Adrenal gland (tissue), 12 donors: ENCODE results near the gene BMP15. TPM values are rescaled to one million over a fixed set of nuclear protein-coding genes. Genes with fewer than 3 reads are reported as not detected.

Source experiments
- DNase-seq, 7 donors: peaks; one replicate each; pipeline ENCODE4 v3.0.0-alpha.2; 2019 to 2020
- H3K27ac ChIP-seq, 5 donors: fragments of 200-600 bp; sonication (generic) in 4 of 5; 1 replicate in 3 of 5; 2 replicates in 2 of 5; pipeline versions ENCODE4 v1.5.1 to v1.8.0; 2016 to 2020; ENCODE audit warnings: mild to moderate bottlenecking in 1 of 5
- H3K27me3 ChIP-seq: fragments of 200-600 bp; 2 replicates; pipeline ENCODE4 v1.8.0; 2021
- H3K36me3 ChIP-seq, 2 donors: fragments of 200-600 bp; replicated peaks in 1 of 2; 1 replicate in 1 of 2; 2 replicates in 1 of 2; pipeline versions ENCODE4 v1.5.1 to v1.8.0; 2018 to 2022
- H3K4me1 ChIP-seq, 2 donors: fragments of 200-600 bp; replicated peaks in 1 of 2; 1 replicate in 1 of 2; 2 replicates in 1 of 2; pipeline versions ENCODE4 v1.5.1 to v1.8.0; 2018 to 2021
- H3K4me3 ChIP-seq, 4 donors: fragments of 200-600 bp; sonication (generic) in 3 of 4; one replicate each; pipeline ENCODE4 v1.5.1; 2016 to 2018
- H3K9me3 ChIP-seq, 3 donors: fragments of 200-600 bp; sonication (generic) in 1 of 3; replicated peaks in 1 of 3; 1 replicate in 2 of 3; 2 replicates in 1 of 3; pipeline versions ENCODE4 v1.5.1 to v1.8.0; 2016 to 2021
- POLR2A ChIP-seq, 2 donors: fragments of 450-650 bp; IDR thresholded peaks; one replicate each; pipeline ENCODE4 v1.6.1; 2017; ENCODE audit warnings: antibody characterized with exemption in 2 of 2, mild to moderate bottlenecking in 2 of 2, moderate library complexity in 1 of 2
- WGBS, 4 donors: extraction: QIAGEN DNeasy Blood & Tissue Kit in 2 of 4; methylation state at CpG; one replicate each; pipeline versions ENCODE4 v1.1.5 to v1.1.7; 2013 to 2017; 5-methylcytosine and 5-hydroxymethylcytosine counted together
- intact Hi-C, 2 donors: fragments of 100-400 bp; cut with DNase I; formaldehyde crosslinking; loops; one replicate each; pipeline versions ENCODE4 v1.14.1 to v1.15.0; 2022 to 2023
- polyA plus RNA-seq, 3 donors: library from polyadenylated mRNA; stranded (reverse); fragments of 200-250 nt in 2 of 3; fragments of 350-450 nt in 1 of 3; fragmentation: Illumina TruSeq in 1 of 3; extraction: RNeasy Lipid Tissue Mini Kit (QIAGEN cat#74804) in 1 of 3; gene quantifications; one replicate each; pipeline ENCODE4 v1.2.3, GENCODE V29; 2013 to 2014
- total RNA-seq, 9 donors: library from RNA; depleted of rRNA in 4 of 9; stranded (reverse); fragments of >200 nt in 4 of 9; fragments of 120-200 nt in 1 of 9; fragmentation: NEBNext Ultra II Directional in 1 of 9; extraction: Animal tissue kit (Norgen Biotek cat#: 25700) in 1 of 9; gene quantifications; one replicate each; pipeline versions ENCODE4 v1.1.0 to v1.2.4, GENCODE V29; 2013 to 2023
- TF ChIP-seq, protein P1 (sequence below), 6 experiments: fragments of 450-650 bp in 4 of 6; fragments of 200-600 bp in 2 of 6; sonication (generic) in 1 of 6; IDR thresholded peaks; 1 replicate in 5 of 6; 2 replicates in 1 of 6; pipeline versions ENCODE4 v1.5.1 to v1.8.0; 2016 to 2021; ENCODE audit warnings: antibody characterized with exemption in 6 of 6, mild to moderate bottlenecking in 2 of 6, moderate library complexity in 1 of 6
- donor health status: healthy with polysubstance abuse.
- donor health status: Bipolar disorder and iron deficiency.
- donor health status: DM: yes; HTN: yes; CAD: no.
- donor health status: DM: no; HTN: no; CAD: no.
- donor health status: DM: no; HTN: no; CAD: no.
- donor health status: DM: yes; HTN: yes; CAD: no.

BMP15 gene
- total and polyA plus RNA-seq, 12 donors, result not detected

DNA sequence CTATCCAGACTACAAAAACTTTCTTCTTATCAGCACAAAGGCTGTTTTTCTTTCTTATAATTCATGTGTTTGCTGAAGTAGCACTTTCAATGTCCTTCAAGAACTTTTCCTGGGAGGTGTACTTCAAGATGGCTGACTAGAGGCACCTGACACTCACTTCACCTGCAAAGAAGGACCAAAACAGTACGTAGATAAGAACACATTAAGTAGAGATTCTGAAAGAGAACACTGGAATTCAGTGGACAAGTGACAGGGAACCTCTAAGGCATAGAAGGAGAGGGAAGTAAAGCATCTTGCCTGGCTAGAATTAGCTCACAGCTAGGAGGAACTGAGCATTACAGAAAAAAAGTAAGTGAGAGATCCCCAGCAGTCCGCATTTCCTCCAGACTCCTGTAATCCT lies 21.7 kb upstream of the BMP15 start:
- no peak for DNase-seq
- Histone ChIP-seq H3K4me3 (no peak overlapping the region), H3K27ac (no peak overlapping the region), H3K36me3 (no peaks in the 10 kb centered on the region), H3K9me3 (no peaks in the 10 kb centered on the region), H3K4me1 (no peaks in the 10 kb centered on the region), H3K27me3 (peaks cover 17% of the 10 kb centered on the region)
- no peak for TF ChIP-seq POLR2A (IDR thresholded peaks at IDR 0.05)
- WGBS, 4 donors, result 59 to 88% (median 72%) methylated on average over 2 of the region's 2 CpGs
- intact Hi-C loops, result no loop called here

DNA sequence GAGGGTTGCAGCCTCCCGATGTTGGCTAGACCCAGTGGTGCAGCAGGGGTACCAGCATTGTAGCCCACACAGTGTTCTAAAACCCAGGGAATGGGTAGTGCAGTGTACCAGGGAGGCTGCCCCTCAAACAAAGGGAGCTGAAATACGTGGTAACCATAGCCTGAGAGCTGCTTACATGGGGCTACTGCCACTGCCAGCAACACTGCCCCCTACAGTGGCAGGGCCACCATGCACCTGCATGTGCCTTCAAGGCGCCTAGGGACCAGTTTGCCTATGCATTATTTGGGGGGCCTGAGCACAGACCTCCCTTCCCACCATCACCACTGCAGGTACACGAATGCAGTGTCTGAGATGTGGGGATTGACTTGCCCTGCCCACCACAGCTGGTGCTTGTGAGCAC lies 21.0 kb upstream of the BMP15 start:
- WGBS, 4 donors, result 40 to 75% (median 54%) methylated on average over 2 to 4 of the region's 4 CpGs
- no peaks in the 10 kb centered on the region for H3K36me3 ChIP-seq
- H3K27me3 ChIP-seq, result peaks cover 17% of the 10 kb centered on the region
- TF ChIP-seq, protein P1, sequence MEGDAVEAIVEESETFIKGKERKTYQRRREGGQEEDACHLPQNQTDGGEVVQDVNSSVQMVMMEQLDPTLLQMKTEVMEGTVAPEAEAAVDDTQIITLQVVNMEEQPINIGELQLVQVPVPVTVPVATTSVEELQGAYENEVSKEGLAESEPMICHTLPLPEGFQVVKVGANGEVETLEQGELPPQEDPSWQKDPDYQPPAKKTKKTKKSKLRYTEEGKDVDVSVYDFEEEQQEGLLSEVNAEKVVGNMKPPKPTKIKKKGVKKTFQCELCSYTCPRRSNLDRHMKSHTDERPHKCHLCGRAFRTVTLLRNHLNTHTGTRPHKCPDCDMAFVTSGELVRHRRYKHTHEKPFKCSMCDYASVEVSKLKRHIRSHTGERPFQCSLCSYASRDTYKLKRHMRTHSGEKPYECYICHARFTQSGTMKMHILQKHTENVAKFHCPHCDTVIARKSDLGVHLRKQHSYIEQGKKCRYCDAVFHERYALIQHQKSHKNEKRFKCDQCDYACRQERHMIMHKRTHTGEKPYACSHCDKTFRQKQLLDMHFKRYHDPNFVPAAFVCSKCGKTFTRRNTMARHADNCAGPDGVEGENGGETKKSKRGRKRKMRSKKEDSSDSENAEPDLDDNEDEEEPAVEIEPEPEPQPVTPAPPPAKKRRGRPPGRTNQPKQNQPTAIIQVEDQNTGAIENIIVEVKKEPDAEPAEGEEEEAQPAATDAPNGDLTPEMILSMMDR (IDR thresholded peaks at IDR 0.05), result no peak
- TF ChIP-seq POLR2A (IDR thresholded peaks at IDR 0.05), result no peak
- DNase-seq, result no peak
- intact Hi-C loops, result no loop called here
- no peak overlapping the region for H3K27ac ChIP-seq
- no peaks in the 10 kb centered on the region for H3K9me3 ChIP-seq
- no peak overlapping the region for H3K4me3 ChIP-seq
- H3K4me1 ChIP-seq, result no peaks in the 10 kb centered on the region

DNA sequence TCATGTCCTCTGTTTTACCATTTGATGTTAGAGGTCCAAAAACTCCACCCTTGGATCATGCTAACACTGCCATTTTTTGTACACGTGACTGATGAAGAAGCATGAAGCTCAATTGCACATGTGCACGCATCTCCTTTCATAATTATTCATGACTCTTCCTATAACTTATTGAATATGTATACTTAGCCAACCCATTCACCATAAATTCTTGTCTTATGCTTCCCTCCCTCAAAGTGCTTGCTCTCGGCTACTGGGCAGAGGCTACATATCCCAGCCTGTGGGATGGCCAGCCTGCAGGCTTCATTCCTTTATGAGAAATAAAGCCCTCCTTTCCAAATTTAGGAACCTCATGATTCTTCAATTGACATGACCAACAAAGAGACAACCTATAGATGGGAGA lies 17.5 kb upstream of the BMP15 start:
- H3K36me3 ChIP-seq, result no peaks in the 10 kb centered on the region
- H3K4me3 ChIP-seq, result no peak overlapping the region
- no peak for TF ChIP-seq POLR2A (IDR thresholded peaks at IDR 0.05)
- TF ChIP-seq, protein P1 (IDR thresholded peaks at IDR 0.05), result no peak
- H3K4me1 ChIP-seq, result no peaks in the 10 kb centered on the region
- peaks cover 18% of the 10 kb centered on the region for H3K27me3 ChIP-seq
- WGBS, 4 donors, result 70 to 94% (median 84%) methylated on average over 3 of the region's 3 CpGs
- H3K27ac ChIP-seq, result no peak overlapping the region
- intact Hi-C loops, result no loop called here
- H3K9me3 ChIP-seq, result no peaks in the 10 kb centered on the region
- DNase-seq, result no peak

DNA sequence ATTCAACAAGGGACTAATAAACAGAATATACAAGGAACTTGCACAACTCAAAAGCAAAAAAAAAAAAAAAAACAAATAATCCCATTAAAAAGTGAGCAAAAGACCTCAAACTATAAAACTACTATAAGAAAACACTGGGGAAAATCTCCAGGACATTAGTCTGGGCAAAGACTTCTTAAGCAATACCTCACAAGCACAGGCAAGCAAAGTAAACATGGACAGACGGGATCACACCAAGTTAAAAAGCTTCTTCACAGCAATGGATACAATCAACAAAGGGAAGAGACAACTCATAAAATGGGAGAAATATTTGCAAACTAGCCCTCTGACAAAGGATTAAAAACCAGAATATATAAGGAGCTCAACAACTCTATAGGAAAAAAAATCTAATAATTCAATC lies 17.1 kb upstream of the BMP15 start:
- no peaks in the 10 kb centered on the region for H3K9me3 ChIP-seq
- H3K4me1 ChIP-seq, result no peaks in the 10 kb centered on the region
- H3K27ac ChIP-seq, result no peak overlapping the region
- TF ChIP-seq POLR2A (IDR thresholded peaks at IDR 0.05), result no peak
- TF ChIP-seq, protein P1 (IDR thresholded peaks at IDR 0.05), result no peak
- H3K27me3 ChIP-seq, result peaks cover 18% of the 10 kb centered on the region
- no peak overlapping the region for H3K4me3 ChIP-seq
- intact Hi-C loops, result no loop called here
- no peaks in the 10 kb centered on the region for H3K36me3 ChIP-seq
- DNase-seq, result no peak
- 0% methylated on average over 1 of the region's 1 CpG for WGBS, 4 donors

DNA sequence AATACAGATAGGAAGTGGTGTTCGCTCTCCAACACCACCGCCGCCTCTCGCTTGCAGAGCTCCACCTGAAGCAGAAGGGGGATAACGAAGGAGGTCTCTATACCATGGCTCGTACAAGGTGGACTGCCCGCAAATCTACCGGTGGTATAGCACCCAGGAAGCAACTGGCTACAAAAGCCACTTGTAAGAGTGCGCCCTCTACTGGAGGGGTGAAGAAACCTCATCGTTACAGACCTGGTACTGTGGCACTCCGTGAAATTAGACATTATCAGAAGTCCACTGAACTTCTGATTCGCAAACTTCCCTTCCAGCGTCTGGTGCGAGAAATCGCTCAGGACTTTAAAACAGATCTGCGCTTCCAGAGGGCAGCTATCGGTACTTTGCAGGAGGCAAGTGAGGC lies 5.2 kb upstream of the BMP15 start:
- peaks cover 30% of the 10 kb centered on the region for H3K27me3 ChIP-seq
- no peak for DNase-seq
- no peaks in the 10 kb centered on the region for H3K9me3 ChIP-seq
- no peaks in the 10 kb centered on the region for H3K36me3 ChIP-seq
- no peak overlapping the region for H3K27ac ChIP-seq
- intact Hi-C loops, result no loop called here
- WGBS, 4 donors, result 82 to 96% (median 88%) methylated on average over 17 of the region's 17 CpGs
- no peak overlapping the region for H3K4me3 ChIP-seq
- H3K4me1 ChIP-seq, result no peaks in the 10 kb centered on the region
- TF ChIP-seq, protein P1 (IDR thresholded peaks at IDR 0.05), result no peak
- TF ChIP-seq POLR2A (IDR thresholded peaks at IDR 0.05), result no peak
